HG03139 (cell line): ENCODE measurements around the gene TMEM170B.

Experiments used
- ATAC-seq: cut with Tn5 transposase; IDR thresholded peaks from one replicate; pipeline ENCODE4 v1.9.1; 2021; ENCODE audit not compliant: unreplicated experiment

Gene TMEM170B

GRCh38 chr6:11537229-11538051, at the start of gene TMEM170B:
Gene TMEM170B (plus strand): TSS chr6:11537749. CDS start chr6:11538278, 529 bp downstream.
- ATAC-seq, result peak; percentile 93

- no peak for ATAC-seq
Observed at GRCh38 chr6:11490996-11491395, 46.6 kb upstream of the TMEM170B start.

GRCh38 chr6:11491596-11492463, 45.7 kb upstream of the TMEM170B start:
- ATAC-seq, result no peak

GRCh38 chr6:11492464-11493290, 44.9 kb upstream of the TMEM170B start:
- no peak for ATAC-seq

GRCh38 chr6:11493974-11494373, 43.6 kb upstream of the TMEM170B start:
- ATAC-seq, result no peak

GRCh38 chr6:11494786-11495564, 42.6 kb upstream of the TMEM170B start:
- ATAC-seq, result no peak

- no peak for ATAC-seq
Observed at GRCh38 chr6:11495565-11496145, 41.9 kb upstream of the TMEM170B start.

- ATAC-seq, result peak; percentile 65
Observed at GRCh38 chr6:11496152-11497060, 41.1 kb upstream of the TMEM170B start.

GRCh38 chr6:11497107-11497506, 40.4 kb upstream of the TMEM170B start:
- no peak for ATAC-seq

- ATAC-seq, result no peak
Observed at GRCh38 chr6:11497881-11498280, 39.7 kb upstream of the TMEM170B start.

- no peak for ATAC-seq
Observed at GRCh38 chr6:11500008-11500407, 37.5 kb upstream of the TMEM170B start.

- ATAC-seq, result no peak
Observed at GRCh38 chr6:11509471-11509870, 28.1 kb upstream of the TMEM170B start.

- peak; percentile 86 for ATAC-seq
Observed at GRCh38 chr6:11514672-11515071, 22.9 kb upstream of the TMEM170B start.

- no peak for ATAC-seq
Observed at GRCh38 chr6:11515763-11516162, 21.8 kb upstream of the TMEM170B start.

- ATAC-seq, result no peak
Observed at GRCh38 chr6:11522812-11523605, 14.5 kb upstream of the TMEM170B start.

GRCh38 chr6:11525468-11526155, 11.9 kb upstream of the TMEM170B start:
- ATAC-seq, result no peak

GRCh38 chr6:11526156-11526505, 11.4 kb upstream of the TMEM170B start:
- ATAC-seq, result no peak
